NCI-H446 treated with DMSO at 0.1 percent for 48 hours (cell line): ENCODE results near the gene FLAD1.

Experiments
- DNase-seq: peaks from one replicate; lab custom pipeline; 2025; lab: John Stamatoyannopoulos, UW

FLAD1 gene

GRCh38 chr1:155017041-155017945 lies 34.1 kb downstream of the FLAD1 start:
- DNase-seq, result peak; percentile 83

GRCh38 chr1:155017946-155018316 lies 34.8 kb downstream of the FLAD1 start:
- no peak for DNase-seq

GRCh38 chr1:155018617-155019348 lies 35.6 kb downstream of the FLAD1 start:
- no peak for DNase-seq

- DNase-seq, result no peak
Measured at GRCh38 chr1:155019377-155020245, 36.5 kb downstream of the FLAD1 start.

GRCh38 chr1:155022136-155022926 lies 39.2 kb downstream of the FLAD1 start:
- DNase-seq, result no peak

- no peak for DNase-seq
Measured at GRCh38 chr1:155022927-155023236, 39.7 kb downstream of the FLAD1 start.

GRCh38 chr1:155023627-155024026 lies 40.5 kb downstream of the FLAD1 start:
- DNase-seq, result no peak

- no peak for DNase-seq
Measured at GRCh38 chr1:155024315-155024714, 41.2 kb downstream of the FLAD1 start.

GRCh38 chr1:155026154-155026553 lies 43.0 kb downstream of the FLAD1 start:
- DNase-seq, result no peak

- no peak for DNase-seq
Measured at GRCh38 chr1:155026588-155026987, 43.4 kb downstream of the FLAD1 start.

- no peak for DNase-seq
Measured at GRCh38 chr1:155029513-155030242, 46.5 kb downstream of the FLAD1 start.

- DNase-seq, result no peak
Measured at GRCh38 chr1:155030243-155030795, 47.2 kb downstream of the FLAD1 start.

GRCh38 chr1:155030899-155031298 lies 47.8 kb downstream of the FLAD1 start:
- DNase-seq, result no peak

GRCh38 chr1:155032886-155033285 lies 49.7 kb downstream of the FLAD1 start:
- no peak for DNase-seq

GRCh38 chr1:155033524-155033923 lies 50.4 kb downstream of the FLAD1 start, which contains the start of the genes DCST1 and DCST2:
Gene DCST1, plus strand, starts transcription at chr1:155033824. Its CDS starts 213 bp downstream, at chr1:155034037.
Gene DCST2, minus strand, starts transcription at chr1:155033781. Its CDS starts 80 bp downstream, at chr1:155033701.
- DNase-seq, result no peak

- DNase-seq, result no peak
Measured at GRCh38 chr1:155034318-155035208, 51.4 kb downstream of the FLAD1 start.

- DNase-seq, result no peak
Measured at GRCh38 chr1:155035936-155036335, 52.8 kb downstream of the FLAD1 start.

- no peak for DNase-seq
Measured at GRCh38 chr1:155037043-155037442, 53.9 kb downstream of the FLAD1 start.

- DNase-seq, result no peak
Measured at GRCh38 chr1:155037851-155038441, 54.8 kb downstream of the FLAD1 start.
